Activated CD8-positive, alpha-beta memory T cell treated with anti-CD3 and anti-CD28 coated beads, Interleukin-2, amount 50 U/mL, for 48 hours (primary cell): Measurements from ENCODE around the gene RPL18.
A peak's percentile ranks its signal among the peaks of the same experiment; 100 is the strongest.
"Not testable (repeated sequence)": the region's sequence is repeated elsewhere in the genome, so short reads cannot be mapped to it uniquely, and the experiment has no call there.

Experiments used
- DNase-seq: peaks from one replicate; pipeline ENCODE4 v3.0.0-alpha.2; 2020

Gene RPL18

DNA sequence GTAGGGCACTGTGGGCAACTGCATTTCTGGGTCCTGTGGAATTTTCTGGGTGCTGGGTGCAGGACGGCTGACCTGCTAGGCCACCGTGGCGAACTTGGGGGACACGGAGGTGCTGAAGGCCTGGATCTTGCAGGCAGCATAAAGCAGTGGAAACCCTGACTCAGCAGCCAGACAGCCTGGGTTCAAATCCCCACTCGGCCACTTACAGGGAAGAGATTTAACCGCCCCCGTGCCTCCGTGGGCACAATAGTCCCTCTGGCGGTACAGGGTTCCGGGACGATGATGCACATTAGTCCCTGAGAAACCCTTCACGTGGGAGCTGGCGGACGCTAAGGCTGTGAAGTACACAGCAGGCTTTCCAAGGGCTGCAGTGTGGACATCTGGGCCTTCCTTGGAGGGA is 7.1 kb downstream of the RPL18 start:
- DNase-seq, result no peak

GRCh38 chr19:48609571-48610108 is 9.3 kb downstream of the RPL18 start:
- no peak for DNase-seq

DNA sequence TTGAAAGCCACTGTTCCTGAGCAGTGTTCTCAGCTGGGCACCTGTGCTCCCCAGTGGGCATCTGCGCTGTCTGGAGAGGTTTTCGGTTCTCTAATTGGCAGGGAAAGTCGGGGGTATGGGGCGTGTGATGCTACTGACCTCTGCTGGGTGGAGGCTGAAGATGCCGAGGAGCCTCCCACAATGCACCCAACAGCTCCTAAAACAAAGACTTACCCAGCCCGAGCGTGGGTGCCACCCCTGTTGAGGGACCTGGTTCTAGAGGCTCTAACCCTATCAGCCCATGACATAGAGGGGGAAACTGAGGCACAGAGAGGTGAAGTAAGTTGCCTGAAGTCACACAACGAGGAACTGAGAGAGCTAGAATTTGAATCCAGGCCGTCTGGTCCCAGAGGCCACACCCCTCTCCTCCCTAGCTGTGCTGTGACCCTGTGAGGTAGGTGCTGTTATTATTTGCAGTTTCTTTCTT is 10.1 kb downstream of the RPL18 start:
- no peak for DNase-seq

GRCh38 chr19:48607359-48607755 is 11.6 kb downstream of the RPL18 start:
- no peak for DNase-seq

DNA sequence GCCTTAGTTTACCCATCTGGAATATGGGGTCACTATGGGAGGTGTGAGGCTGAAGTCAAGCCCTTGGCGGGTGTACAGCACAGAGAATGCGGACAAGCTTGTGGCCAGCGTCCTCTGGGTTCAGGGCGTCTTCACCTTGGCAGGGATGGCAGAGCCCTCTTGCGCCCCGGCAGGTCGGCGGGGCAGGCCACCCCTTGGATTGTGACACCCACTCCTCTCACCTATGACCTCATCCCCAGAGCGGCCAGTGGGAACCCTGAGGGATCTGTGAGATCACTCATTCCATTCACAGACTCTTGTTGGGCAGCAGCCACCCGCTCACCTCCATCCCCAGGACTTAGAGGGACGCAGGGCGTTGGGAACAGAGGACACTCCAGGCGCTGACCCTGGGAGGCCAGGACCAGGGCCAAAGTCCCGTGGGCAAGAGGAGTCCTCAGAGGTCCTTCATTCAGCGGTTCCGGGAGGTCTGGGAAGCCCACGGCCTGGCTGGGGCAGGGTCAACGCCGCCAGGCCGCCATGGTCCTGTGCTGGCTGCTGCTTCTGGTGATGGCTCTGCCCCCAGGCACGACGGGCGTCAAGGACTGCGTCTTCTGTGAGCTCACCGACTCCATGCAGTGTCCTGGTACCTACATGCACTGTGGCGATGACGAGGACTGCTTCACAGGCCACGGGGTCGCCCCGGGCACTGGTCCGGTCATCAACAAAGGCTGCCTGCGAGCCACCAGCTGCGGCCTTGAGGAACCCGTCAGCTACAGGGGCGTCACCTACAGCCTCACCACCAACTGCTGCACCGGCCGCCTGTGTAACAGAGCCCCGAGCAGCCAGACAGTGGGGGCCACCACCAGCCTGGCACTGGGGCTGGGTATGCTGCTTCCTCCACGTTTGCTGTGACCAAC is 12.3 kb downstream of the RPL18 start, which contains the start of gene SPACA4:
SPACA4 (plus strand) TSS at position 280 of the 896 bp plus-strand sequence; CDS start at position 517, 237 bp downstream.
- DNase-seq, result no peak

- DNase-seq, result no peak
Measured at GRCh38 chr19:48603850-48604249, 15.1 kb downstream of the RPL18 start.

DNA sequence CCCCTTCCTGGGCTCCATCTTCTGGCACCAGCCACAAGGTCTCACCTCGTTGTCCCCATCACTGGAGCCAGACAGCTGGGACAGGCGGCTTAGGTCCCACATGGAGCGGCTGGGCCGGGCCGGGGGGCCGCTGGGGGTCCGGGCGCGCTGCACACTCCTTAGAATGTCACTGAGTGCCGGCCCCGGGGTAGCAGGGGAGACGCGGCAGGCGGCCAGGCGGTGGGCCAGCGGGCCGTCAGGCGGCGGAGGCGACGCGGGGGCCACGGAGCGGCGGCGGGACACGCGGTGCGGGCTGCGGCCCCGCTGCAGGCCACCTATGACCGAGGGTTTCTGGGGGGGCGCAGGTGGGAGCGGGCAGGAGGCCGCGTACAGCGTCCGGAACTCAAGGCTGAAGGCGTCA is 15.5 kb downstream of the RPL18 start:
- no peak for DNase-seq

DNA sequence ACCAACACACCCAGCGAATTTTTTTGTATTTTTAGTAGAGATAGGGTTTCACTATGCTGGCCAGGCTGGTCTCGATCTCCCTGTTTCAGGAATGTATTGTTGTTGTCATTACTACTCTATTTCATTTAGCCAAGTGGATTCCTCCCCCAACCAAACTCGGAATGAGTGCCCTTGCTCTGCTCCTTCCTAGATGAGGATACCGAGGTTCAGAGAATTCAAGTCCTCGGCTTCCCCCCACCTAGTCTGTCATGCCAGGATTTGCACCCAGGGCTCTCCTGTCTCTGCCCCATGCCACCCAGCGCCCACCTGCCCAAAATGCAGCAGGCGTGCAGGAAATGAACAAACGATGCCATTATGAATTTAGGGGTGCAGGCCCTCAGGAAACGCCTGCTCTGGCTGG is 16.0 kb downstream of the RPL18 start:
- no peak for DNase-seq

DNA sequence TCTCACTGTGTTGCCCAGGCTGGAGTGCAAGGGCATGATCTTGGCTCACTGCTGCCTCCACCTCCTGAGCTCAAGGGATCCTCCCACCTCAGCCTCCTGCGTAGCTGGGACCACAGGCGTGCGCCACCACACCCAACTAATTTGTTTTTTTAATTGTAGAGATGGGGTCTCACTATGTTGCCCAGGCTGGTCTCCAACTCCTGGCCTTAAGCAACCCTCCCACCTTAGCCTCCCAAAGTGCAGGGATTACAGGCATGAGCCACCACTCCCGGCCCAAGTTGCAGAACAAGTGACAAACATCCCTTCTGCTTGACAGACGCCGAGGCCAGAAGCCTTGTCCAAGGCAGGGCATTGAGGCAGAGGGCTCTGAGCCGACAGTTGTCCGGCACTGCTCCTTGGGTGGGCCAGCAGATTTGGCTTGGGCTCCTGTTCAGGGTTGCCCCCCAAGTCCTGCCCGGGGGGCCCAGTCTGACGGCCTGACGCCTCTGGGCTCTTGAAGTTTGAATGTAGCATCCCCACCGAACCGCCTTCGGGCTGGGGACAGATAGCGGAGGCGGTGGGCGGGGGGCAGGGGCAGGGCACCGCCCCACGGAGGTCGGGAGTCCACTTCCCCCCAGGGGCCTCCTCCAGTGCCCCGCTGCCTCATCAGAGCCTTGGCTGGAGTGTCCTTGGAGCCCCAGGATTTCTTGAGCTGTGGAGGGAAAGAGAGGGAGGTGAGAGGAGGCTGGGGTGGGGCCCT is 18.1 kb downstream of the RPL18 start:
- DNase-seq, result no peak

DNA sequence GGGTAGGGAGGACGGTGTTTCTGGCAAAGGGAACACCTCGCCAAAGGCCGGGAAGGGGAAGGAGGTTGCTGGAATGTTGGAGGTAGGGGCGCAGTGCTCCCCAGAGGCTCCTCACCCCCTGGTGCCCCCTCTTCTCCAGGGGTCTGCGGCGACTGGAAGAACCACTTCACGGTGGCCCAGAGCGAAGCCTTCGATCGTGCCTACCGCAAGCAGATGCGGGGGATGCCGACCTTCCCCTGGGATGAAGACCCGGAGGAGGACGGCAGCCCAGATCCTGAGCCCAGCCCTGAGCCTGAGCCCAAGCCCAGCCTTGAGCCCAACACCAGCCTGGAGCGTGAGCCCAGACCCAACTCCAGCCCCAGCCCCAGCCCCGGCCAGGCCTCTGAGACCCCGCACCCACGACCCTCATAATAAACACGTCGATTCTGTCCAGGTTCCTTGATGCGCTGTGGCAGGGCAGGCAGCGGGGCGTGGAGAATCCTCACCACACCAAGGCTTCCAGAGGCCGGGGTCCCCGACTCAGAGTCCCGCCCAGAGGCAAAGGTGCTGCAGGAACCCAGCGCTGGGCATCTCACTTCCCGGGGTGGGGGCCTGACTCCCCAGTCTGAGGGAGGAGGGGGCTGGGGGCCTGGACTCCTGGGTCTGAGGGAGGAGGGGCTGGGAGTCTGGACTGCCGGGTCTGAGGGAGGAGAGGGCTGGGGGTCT is 19.8 kb downstream of the RPL18 start:
- no peak for DNase-seq

DNA sequence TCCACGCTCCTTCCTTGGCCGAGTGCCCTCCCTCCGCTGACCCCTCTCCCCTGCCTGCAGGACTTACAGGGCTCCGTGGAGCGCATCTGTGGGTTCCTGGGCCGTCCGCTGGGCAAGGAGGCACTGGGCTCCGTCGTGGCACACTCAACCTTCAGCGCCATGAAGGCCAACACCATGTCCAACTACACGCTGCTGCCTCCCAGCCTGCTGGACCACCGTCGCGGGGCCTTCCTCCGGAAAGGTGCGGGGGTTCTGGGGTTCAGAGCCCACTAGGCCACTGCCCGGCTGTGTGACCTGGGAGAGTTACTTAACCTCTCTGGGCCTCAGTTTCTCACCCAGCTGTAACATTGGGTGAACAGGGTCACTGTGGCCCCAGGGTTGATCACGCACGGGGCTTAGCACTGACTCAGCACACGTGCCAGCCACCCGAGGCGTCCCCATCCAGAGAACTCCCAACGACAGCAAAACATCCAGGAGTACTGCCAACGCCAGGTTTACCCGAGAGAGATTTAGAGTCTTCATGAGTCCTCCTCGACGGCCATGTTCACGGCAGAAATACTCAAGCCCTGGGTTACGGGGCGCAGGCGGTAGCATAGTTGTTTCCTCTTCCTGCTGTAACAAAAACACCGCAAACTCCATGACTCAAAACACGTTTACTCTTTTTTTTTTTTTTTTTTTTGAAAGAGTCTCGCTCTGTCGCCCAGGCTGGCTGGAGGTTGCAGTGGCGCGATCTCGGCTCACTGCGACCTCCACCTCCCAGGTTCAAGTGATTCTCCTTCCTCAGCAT is 22.1 kb downstream of the RPL18 start:
- DNase-seq, result no peak

DNA sequence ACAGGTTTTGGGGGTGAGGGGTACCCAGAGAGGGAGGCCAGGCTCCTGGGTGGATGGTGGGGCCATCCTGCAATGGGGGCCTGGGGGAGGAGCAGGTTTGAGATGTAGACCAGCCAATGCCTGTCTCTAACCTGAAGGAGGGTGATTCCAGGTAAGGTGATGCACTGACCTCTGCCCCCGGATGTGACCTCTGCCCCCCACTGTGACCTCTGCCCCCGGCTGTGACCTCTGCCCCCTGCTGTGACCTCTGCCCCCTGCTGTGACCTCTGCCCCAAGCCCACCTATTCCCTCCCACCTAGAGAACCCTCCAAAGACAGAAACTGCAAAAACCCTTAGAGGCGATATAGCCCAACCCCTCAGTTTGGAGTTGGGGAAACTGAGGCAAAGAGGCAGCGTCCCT is 22.7 kb downstream of the RPL18 start:
- DNase-seq, result no peak

DNA sequence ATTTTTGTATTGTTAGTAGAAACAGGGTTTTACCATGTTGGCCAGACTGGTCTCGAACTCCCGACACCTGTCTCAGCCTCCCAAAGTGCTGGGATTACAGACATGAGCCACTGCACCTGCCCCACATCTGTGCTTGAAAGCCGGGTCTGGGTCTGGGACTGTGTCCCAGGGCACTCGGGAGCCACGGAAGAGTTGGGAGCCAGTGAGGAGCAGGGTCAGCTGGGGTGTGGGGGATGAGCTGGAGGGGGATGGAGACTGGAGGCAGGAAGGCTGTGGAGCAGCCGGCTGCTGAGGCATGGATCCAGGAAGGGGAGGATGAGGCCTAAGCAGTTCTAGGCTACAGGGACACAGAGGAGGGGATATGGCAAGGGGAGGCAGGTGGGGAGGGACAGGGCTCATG is 23.1 kb downstream of the RPL18 start:
- DNase-seq, result no peak

- no peak for DNase-seq
Measured at GRCh38 chr19:48595171-48595570, 23.8 kb downstream of the RPL18 start.

- DNase-seq, result no peak
Measured at GRCh38 chr19:48591021-48591420, 28.0 kb downstream of the RPL18 start.

GRCh38 chr19:48588670-48589401 is 30.1 kb downstream of the RPL18 start:
- DNase-seq, result peak; percentile 98

- no peak for DNase-seq
Measured at GRCh38 chr19:48587387-48587786, 31.6 kb downstream of the RPL18 start.

- no peak for DNase-seq
Measured at GRCh38 chr19:48582168-48582567, 36.8 kb downstream of the RPL18 start.

DNA sequence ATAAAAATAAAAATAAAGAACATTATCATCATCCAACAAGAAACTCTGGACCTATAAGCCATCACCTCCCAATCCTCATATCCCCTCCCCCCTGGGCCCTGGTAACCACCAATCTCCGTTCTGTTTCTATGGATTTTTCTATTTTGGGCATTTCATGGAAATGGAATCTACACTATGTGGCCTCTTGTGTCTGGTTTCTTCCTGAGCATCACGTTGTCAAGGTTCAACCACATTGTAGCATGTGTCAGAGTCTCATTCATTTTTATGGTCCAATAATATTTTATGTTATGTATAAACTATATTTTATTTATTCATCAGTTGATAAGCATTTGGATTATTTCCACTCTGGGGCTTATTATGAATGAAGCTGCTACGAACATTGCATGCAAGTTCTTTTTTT is 40.1 kb downstream of the RPL18 start:
- DNase-seq, result no peak

DNA sequence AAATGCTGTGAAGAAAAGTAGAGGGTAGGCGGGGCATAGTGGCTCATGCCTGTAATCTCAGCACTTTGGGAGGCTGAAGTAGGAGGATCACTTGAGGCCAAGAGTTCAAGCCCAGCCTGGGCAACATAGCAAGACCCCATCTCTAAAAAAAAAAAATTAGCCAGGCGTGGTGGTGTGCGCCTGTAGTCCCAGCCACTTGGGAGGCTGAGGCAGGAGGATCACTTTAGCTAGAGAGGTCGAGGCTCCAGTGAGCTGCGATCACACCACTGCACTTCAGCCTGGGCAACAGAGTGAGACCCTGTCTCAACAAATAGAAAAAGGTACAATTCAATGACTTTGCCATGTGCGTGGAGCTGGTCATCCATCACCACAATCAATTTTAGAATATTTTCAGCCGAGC is 41.1 kb downstream of the RPL18 start:
- DNase-seq, result not testable (repeated sequence)

- no peak for DNase-seq
Measured at GRCh38 chr19:48575931-48576622, 42.9 kb downstream of the RPL18 start.
